PC-9 (cell line): ENCODE measurements around the gene PSMB5. TPM values are rescaled to one million over a fixed set of nuclear protein-coding genes. Genes with fewer than 3 reads are reported as not detected.

Experiments
- BruUV-seq: library from RNA; stranded (reverse); fragments of 400-500 nt; replicated peaks from 2 replicates; lab custom pipeline; 2021; lab: Mats Ljungman, UMichigan
- CTCF ChIA-PET: fragments of 300-600 bp; sonication (Branson Sonifier 250); formaldehyde crosslinking; loops from one replicate; lab custom pipeline; 2022; ENCODE audit warnings: antibody characterized with exemption; lab: Charles Lee
- POLR2A ChIA-PET: fragments of 300-600 bp; sonication (Branson Sonifier 250); formaldehyde crosslinking; loops from one replicate; lab custom pipeline; 2022; ENCODE audit warnings: antibody characterized with exemption; ENCODE audit not compliant: unreplicated experiment; lab: Charles Lee
- DNase-seq, 2 experiments: peaks; one replicate each; pipeline versions ENCODE4 v3.0.0 to v3.0.0-alpha.2; 2015 to 2022; ENCODE audit warnings: mixed read lengths in 1 of 2
- H2AFZ ChIP-seq: fragments of 200-600 bp; sonication (generic); 2 replicates; pipeline ENCODE4 v1.8.1; 2017; ENCODE audit warnings: antibody characterized with exemption
- H3F3A ChIP-seq: fragments of 200-600 bp; sonication (generic); 2 replicates; pipeline ENCODE4 v1.8.1; 2017; ENCODE audit warnings: antibody characterized with exemption, mild to moderate bottlenecking, low read depth; ENCODE audit not compliant: insufficient read depth
- H3K27ac ChIP-seq: fragments of 200-600 bp; sonication (generic); 2 replicates; pipeline ENCODE4 v1.6.1; 2016; ENCODE audit warnings: mixed run types
- H3K27me3 ChIP-seq: fragments of 200-600 bp; sonication (generic); 2 replicates; pipeline ENCODE4 v1.6.1; 2016; ENCODE audit warnings: low read depth, mixed run types; ENCODE audit not compliant: insufficient read depth
- H3K36me3 ChIP-seq: fragments of 200-600 bp; sonication (generic); 2 replicates; pipeline ENCODE4 v1.6.1; 2016; ENCODE audit warnings: low read depth, mixed run types
- H3K4me1 ChIP-seq: fragments of 200-600 bp; sonication (generic); replicated peaks from 2 replicates; pipeline ENCODE4 v1.6.1; 2016; ENCODE audit warnings: mixed run types; ENCODE audit not compliant: insufficient read depth
- H3K4me2 ChIP-seq: fragments of 200-600 bp; sonication (generic); 2 replicates; pipeline ENCODE4 v1.6.1; 2017; ENCODE audit warnings: mixed run types
- H3K4me3 ChIP-seq: fragments of 200-600 bp; sonication (generic); 2 replicates; pipeline ENCODE4 v1.6.1; 2016; ENCODE audit warnings: mixed run types
- H3K79me2 ChIP-seq: fragments of 200-600 bp; sonication (generic); 2 replicates; pipeline ENCODE4 v1.6.1; 2017; ENCODE audit warnings: low read depth, mixed run types
- H3K9me2 ChIP-seq: fragments of 200-600 bp; sonication (generic); 2 replicates; pipeline ENCODE4 v1.8.1; 2017; ENCODE audit warnings: mild to moderate bottlenecking; ENCODE audit not compliant: insufficient read depth
- H3K9me3 ChIP-seq: fragments of 200-600 bp; sonication (generic); 2 replicates; pipeline ENCODE4 v1.8.1; 2016; ENCODE audit warnings: low read depth; ENCODE audit not compliant: insufficient read depth
- H4K20me1 ChIP-seq: fragments of 200-600 bp; sonication (generic); 2 replicates; pipeline ENCODE4 v1.8.1; 2017; ENCODE audit not compliant: insufficient read depth
- CTCF ChIP-seq: fragments of 200-600 bp; sonication (generic); conservative IDR thresholded peaks from 2 replicates; pipeline ENCODE4 v1.6.1; 2017; ENCODE audit warnings: mixed run types, antibody characterized with exemption, mild to moderate bottlenecking, moderate library complexity
- EZH2 ChIP-seq: fragments of 200-600 bp; sonication (generic); IDR thresholded peaks from 2 replicates; pipeline ENCODE4 v1.8.0; 2017; ENCODE audit warnings: antibody characterized with exemption, low read depth
- intact Hi-C: fragments of 100-400 bp; cut with micrococcal nuclease; formaldehyde crosslinking; loops from one replicate; pipeline ENCODE4 v1.10.0; 2022; ENCODE audit not compliant: unreplicated experiment
- total RNA-seq: library from RNA; stranded (reverse); gene quantifications from 2 replicates; pipeline ENCODE4 v1.2.3, GENCODE V29; 2021

The PSMB5 gene
- total RNA-seq, 1 experiment from 2014 or later, result 122 TPM

DNA sequence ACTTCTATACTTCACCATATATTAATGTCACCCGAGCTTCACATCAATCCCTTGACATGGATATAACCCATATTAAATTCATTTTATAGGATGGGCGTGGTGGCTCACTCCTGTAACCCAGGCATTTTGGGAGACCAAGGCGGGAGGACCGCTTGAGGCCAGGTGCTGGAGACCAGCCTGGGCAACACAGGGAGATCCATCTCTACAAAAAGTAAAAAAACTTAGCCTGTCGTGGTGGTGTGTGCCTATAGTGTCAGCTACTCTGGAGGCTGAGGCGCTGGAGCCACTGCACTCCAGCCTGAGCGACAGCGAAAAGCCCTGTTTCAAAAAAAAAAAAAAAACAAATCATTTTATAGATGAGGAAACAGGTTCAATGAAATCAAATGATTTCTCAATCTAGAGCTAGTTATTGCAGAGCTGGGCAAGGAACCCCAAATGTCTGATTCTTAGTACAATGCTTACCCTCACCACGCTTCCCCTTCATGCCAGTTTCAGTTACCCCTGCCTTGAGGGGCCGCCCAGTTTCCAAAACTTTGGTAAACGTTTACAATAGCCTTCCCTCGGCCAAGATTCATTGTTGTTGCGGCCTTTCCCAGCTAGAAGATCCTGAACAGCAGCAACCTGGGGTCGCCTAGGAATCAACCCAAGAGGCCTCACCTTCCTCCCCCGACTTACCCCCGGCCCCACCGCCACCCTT is 751 bp downstream of the PSMB5 start:
- H3K36me3 ChIP-seq, result no peaks in the 10 kb centered on the region; the same call in 1 of the 2 replicates
- TSS peak; percentile 58 for BruUV-seq
- H4K20me1 ChIP-seq, result no peaks in the 10 kb centered on the region
- peaks cover 28% of the 10 kb centered on the region for H3K79me2 ChIP-seq
- ChIA-PET POLR2A (interaction anchor here (0.5 to 1.0 kb wide), 6 partner anchors 19 to 222 kb away, joined by 3 to 4 read pairs (median 3); partner anchors contain the start of gene AJUBA), CTCF (interaction anchor here (0.7 kb wide), 1 partner anchor 35 kb away, joined by 6 read pairs; no protein-coding TSS in a partner anchor)
- no peaks in the 10 kb centered on the region for H3K27me3 ChIP-seq
- TF ChIP-seq EZH2, result no peak
- TF ChIP-seq CTCF, result no peak
- no peak for DNase-seq
- H3K27ac ChIP-seq, result peak overlapping the region; percentile 96
- peaks cover 9% of the 10 kb centered on the region for H3K4me1 ChIP-seq
- intact Hi-C loops, result no loop called here
- H2AFZ ChIP-seq, result peak overlapping the region; percentile 85
- peak overlapping the region; percentile 88 for H3K4me3 ChIP-seq
- H3F3A ChIP-seq, result 0 out of 2 replicates have a peak, but pooled peaks cover 5% of the 10 kb centered on the region
- no peaks in the 10 kb centered on the region for H3K9me3 ChIP-seq
- H3K9me2 ChIP-seq, result no peaks in the 10 kb centered on the region
- H3K4me2 ChIP-seq, result peak overlapping the region; percentile 82

- H4K20me1 ChIP-seq, result no peaks in the 10 kb centered on the region
- intact Hi-C loops, result no loop called here
- H3K4me3 ChIP-seq, result peak overlapping the region; percentile 88; the same call in 1 of the 2 replicates
- ChIA-PET CTCF (no interaction called here), POLR2A (no interaction called here)
- H3K36me3 ChIP-seq, result no peaks in the 10 kb centered on the region; the same call in 1 of the 2 replicates
- peaks cover 28% of the 10 kb centered on the region for H3K79me2 ChIP-seq
- no peaks in the 10 kb centered on the region for H3K9me2 ChIP-seq
- H3K4me2 ChIP-seq, result peak overlapping the region; percentile 82
- DNase-seq, result no peak
- 0 out of 2 replicates have a peak, but pooled peaks cover 5% of the 10 kb centered on the region for H3F3A ChIP-seq
- no peak overlapping the region for H2AFZ ChIP-seq
- no TSS peak for BruUV-seq
- no peak for TF ChIP-seq EZH2
- no peak for TF ChIP-seq CTCF
- H3K27ac ChIP-seq, result no peak overlapping the region
- no peaks in the 10 kb centered on the region for H3K27me3 ChIP-seq
- H3K9me3 ChIP-seq, result no peaks in the 10 kb centered on the region
- peaks cover 9% of the 10 kb centered on the region for H3K4me1 ChIP-seq
Measured at GRCh38 chr14:23033251-23033727, 1.4 kb downstream of the PSMB5 start.

- intact Hi-C loops, result no loop called here
- H3K27ac ChIP-seq, result no peak overlapping the region
Measured at GRCh38 chr14:23030936-23031335, 3.8 kb downstream of the PSMB5 start.

More at GRCh38 chr14:23030936-23031335, 3.8 kb downstream of the PSMB5 start:
- H3F3A ChIP-seq, result 0 out of 2 replicates have a peak, but pooled peaks cover 5% of the 10 kb centered on the region
- no peak for DNase-seq
- no peak for TF ChIP-seq EZH2
- no peak for TF ChIP-seq CTCF
- H3K79me2 ChIP-seq, result peaks cover 28% of the 10 kb centered on the region
- H3K4me3 ChIP-seq, result no peak overlapping the region
- CTCF ChIA-PET, result no interaction called here
- H3K36me3 ChIP-seq, result no peaks in the 10 kb centered on the region; the same call in 1 of the 2 replicates
- H4K20me1 ChIP-seq, result no peaks in the 10 kb centered on the region
- BruUV-seq, result no TSS peak
- H2AFZ ChIP-seq, result no peak overlapping the region
- H3K4me2 ChIP-seq, result no peak overlapping the region
- no peaks in the 10 kb centered on the region for H3K27me3 ChIP-seq
- no peaks in the 10 kb centered on the region for H3K9me3 ChIP-seq
- peaks cover 9% of the 10 kb centered on the region for H3K4me1 ChIP-seq
- POLR2A ChIA-PET, result no interaction called here
- H3K9me2 ChIP-seq, result no peaks in the 10 kb centered on the region
